CD4-positive, alpha-beta T cell (primary cell): ENCODE results near the gene WDR55. TPM values are rescaled to one million over a fixed set of nuclear protein-coding genes. Genes with fewer than 3 reads are reported as not detected.
"Not testable (repeated sequence)": the region's sequence is repeated elsewhere in the genome, so short reads cannot be mapped to it uniquely, and the experiment has no call there.

ENCODE experiments used
- ATAC-seq: fragments of 200-7000 bp; cut with Tn5 transposase; one replicate; pipeline ENCODE4 v1.10.0; 2022; ENCODE audit warnings: mild to moderate bottlenecking; ENCODE audit not compliant: poor library complexity
- CTCF ChIA-PET: fragments of 350-600 bp; sonication (Branson Sonifier 250); formaldehyde crosslinking; loops from one replicate; lab custom pipeline; 2021; ENCODE audit warnings: antibody characterized with exemption, inconsistent platforms; lab: Charles Lee
- POLR2A ChIA-PET: fragments of 350-600 bp; sonication (Branson Sonifier 250); formaldehyde crosslinking; loops from one replicate; lab custom pipeline; 2021; ENCODE audit warnings: antibody characterized with exemption, inconsistent platforms; lab: Charles Lee
- DNase-seq, 14 experiments: peaks; one replicate each; pipeline ENCODE4 v3.0.0-alpha.2; 2013 to 2020; ENCODE audit warnings: mixed read lengths in 2 of 14
- H3K27ac ChIP-seq, 2 donors: one replicate each; pipeline versions ENCODE4 v1.5.1 to v1.7.0; 2013; ENCODE audit warnings: low read length in 2 of 2, low read depth in 1 of 2, mild to moderate bottlenecking in 1 of 2
- H3K27me3 ChIP-seq, 2 experiments: 1 replicate in 1 of 2; 2 replicates in 1 of 2; pipeline versions ENCODE4 v1.6.1 to v1.7.0; 2013; ENCODE audit warnings: low read length in 2 of 2, control low read depth in 1 of 2, mild to moderate bottlenecking in 1 of 2, moderate library complexity in 1 of 2; ENCODE audit not compliant: insufficient read depth in 2 of 2, control insufficient read depth in 1 of 2
- H3K36me3 ChIP-seq: one replicate; pipeline ENCODE4 v1.6.1; 2013; ENCODE audit warnings: low read length, control low read depth; ENCODE audit not compliant: insufficient read depth
- H3K4me1 ChIP-seq: one replicate; pipeline ENCODE4 v1.6.1; 2013; ENCODE audit warnings: low read length, control low read depth; ENCODE audit not compliant: insufficient read depth
- H3K4me3 ChIP-seq: one replicate; pipeline ENCODE4 v1.5.1; 2013; ENCODE audit warnings: mild to moderate bottlenecking, low read length, moderate library complexity
- H3K9me3 ChIP-seq, 2 experiments: 1 replicate in 1 of 2; 2 replicates in 1 of 2; pipeline versions ENCODE4 v1.6.1 to v1.7.0; 2013; ENCODE audit warnings: low read length in 2 of 2, mild to moderate bottlenecking in 2 of 2, control low read depth in 1 of 2, moderate library complexity in 1 of 2; ENCODE audit not compliant: control insufficient read depth in 1 of 2, insufficient read depth in 1 of 2
- H3K27ac Mint-ChIP-seq: one replicate; pipeline ENCODE4 v1.8.0; 2020; ENCODE audit warnings: mixed read lengths
- H3K27me3 Mint-ChIP-seq: one replicate; pipeline ENCODE4 v1.8.0; 2021; ENCODE audit warnings: mixed read lengths
- H3K36me3 Mint-ChIP-seq: one replicate; pipeline ENCODE4 v1.8.0; 2021; ENCODE audit warnings: low read depth, mixed read lengths
- H3K4me1 Mint-ChIP-seq: one replicate; pipeline ENCODE4 v1.8.0; 2021; ENCODE audit warnings: low read depth, mixed read lengths
- H3K4me3 Mint-ChIP-seq: one replicate; pipeline ENCODE4 v1.8.0; 2020; ENCODE audit warnings: mild to moderate bottlenecking, mixed read lengths
- H3K9me3 Mint-ChIP-seq: one replicate; pipeline ENCODE4 v1.8.0; 2020; ENCODE audit warnings: mixed read lengths
- CTCF ChIP-seq: fragments of 200-600 bp; IDR thresholded peaks from one replicate; pipeline ENCODE4 v1.8.0; 2022; ENCODE audit warnings: antibody characterized with exemption, mild to moderate bottlenecking
- intact Hi-C, 2 experiments: fragments of 100-400 bp; cut with DNase I in 1 of 2; cut with micrococcal nuclease in 1 of 2; formaldehyde crosslinking; loops; one replicate each; pipeline versions ENCODE4 v1.15.1 to v1.9.0; 2023 to 2025; cut with DNase I, micrococcal nuclease
- total RNA-seq, 174 experiments: library from RNA in 2 of 174; stranded (reverse) in 2 of 174; gene quantifications; one replicate each; pipeline ENCODE4 v1.2.3 and lab custom pipeline; 2021 to 2026

The WDR55 gene
- total RNA-seq, 2 experiments from 2014 or later, result 40.1 to 42.9 TPM

GRCh38 chr5:140647042-140647419 is 17.7 kb upstream of the WDR55 start:
- Mint-ChIP-seq H3K9me3 (no peaks in the 10 kb centered on the region), H3K27ac (peak overlapping the region; percentile 96), H3K4me3 (peak overlapping the region; percentile 98), H3K4me1 (peaks cover 58% of the 10 kb centered on the region), H3K36me3 (peaks cover 86% of the 10 kb centered on the region), H3K27me3 (no peaks in the 10 kb centered on the region)
- DNase-seq (no peak), ATAC-seq (no peak)
- H3K9me3 ChIP-seq, result no peaks in the 10 kb centered on the region
- no peak for TF ChIP-seq CTCF
- H3K4me3 ChIP-seq, result peak overlapping the region; percentile 96
- H3K27ac ChIP-seq, result peak overlapping the region; percentile 96 to 98
- H3K27me3 ChIP-seq, result no peaks in the 10 kb centered on the region
- intact Hi-C loops, result loop anchor here (1.0 to 2.0 kb wide), 3 partner anchors 8 to 54 kb away; partner anchors contain the start of genes TMCO6 (in 1 of the 2), WDR55 (in 1 of the 2) and ZMAT2 (in 1 of the 2)
- H3K36me3 ChIP-seq, result peaks cover 65% of the 10 kb centered on the region
- ChIA-PET POLR2A (interaction anchor here (0.6 to 3.5 kb wide), 41 partner anchors 8 to 1086 kb away, joined by 3 to 89 read pairs (median 5); partner anchors contain the start of genes ANKHD1, APBB3, CD14 and DND1), CTCF (interaction anchor here (1.0 to 2.2 kb wide), 7 partner anchors 8 to 100 kb away, joined by 3 to 14 read pairs (median 5); partner anchors contain the start of genes EIF4EBP3, HARS1, HARS2 and TMCO6)
- H3K4me1 ChIP-seq, result peaks cover 36% of the 10 kb centered on the region

GRCh38 chr5:140658870-140659269 is 5.8 kb upstream of the WDR55 start:
- Mint-ChIP-seq H3K36me3 (peaks cover 94% of the 10 kb centered on the region), H3K27ac (no peak overlapping the region), H3K9me3 (no peaks in the 10 kb centered on the region), H3K27me3 (no peaks in the 10 kb centered on the region), H3K4me3 (no peak overlapping the region), H3K4me1 (peaks cover 13% of the 10 kb centered on the region)
- no peaks in the 10 kb centered on the region for H3K27me3 ChIP-seq
- H3K4me3 ChIP-seq, result no peak overlapping the region
- ChIA-PET POLR2A (interaction anchor here (1.0 kb wide), 1 partner anchor 11 kb away, joined by 6 read pairs; the partner anchor contains the start of genes IK and NDUFA2), CTCF (no interaction called here)
- DNase-seq, result no peak
- no peak for ATAC-seq
- no peaks in the 10 kb centered on the region for H3K9me3 ChIP-seq
- H3K4me1 ChIP-seq, result peaks cover 4% of the 10 kb centered on the region
- intact Hi-C loops, result no loop called here
- H3K36me3 ChIP-seq, result peaks cover 92% of the 10 kb centered on the region
- TF ChIP-seq CTCF, result no peak
- H3K27ac ChIP-seq, result no peak overlapping the region

GRCh38 chr5:140660371-140660770 is 4.3 kb upstream of the WDR55 start:
- DNase-seq, H3K9me3 Mint-ChIP-seq, H3K9me3 ChIP-seq, H3K27me3 ChIP-seq, H3K4me3 Mint-ChIP-seq, H3K27me3 Mint-ChIP-seq, H3K4me3 ChIP-seq, H3K27ac ChIP-seq, H3K27ac Mint-ChIP-seq, ATAC-seq, CTCF ChIA-PET: not testable (repeated sequence)
- H3K36me3 Mint-ChIP-seq, result peaks cover 91% of the 10 kb centered on the region
- Histone ChIP-seq H3K36me3 (peaks cover 77% of the 10 kb centered on the region), H3K4me1 (peaks cover 11% of the 10 kb centered on the region)
- H3K4me1 Mint-ChIP-seq, result peaks cover 21% of the 10 kb centered on the region
- intact Hi-C loops, result loop anchor here in 1 of 2 experiments (5.0 kb wide), 1 partner anchor 42 kb away; the partner anchor contains the start of gene ZMAT2
- POLR2A ChIA-PET, result interaction anchor here (7.2 kb wide), 1 partner anchor 13 kb away, joined by 89 read pairs; the partner anchor contains the start of genes IK and NDUFA2
